Cardiac fibroblast (primary cell): Measurements from ENCODE around the gene GPM6B.

Source experiments
- DNase-seq, 2 donors: peaks; one replicate each; pipeline versions ENCODE4 v3.0.0 to v3.0.0-alpha.2; 2010; ENCODE audit warnings: low read depth in 2 of 2
- H3K4me3 ChIP-seq, 2 donors: replicated peaks in 1 of 2; 1 replicate in 1 of 2; 2 replicates in 1 of 2; pipeline ENCODE4 v1.5.1; 2011; ENCODE audit warnings: low read depth in 2 of 2, low read length in 2 of 2, mild to moderate bottlenecking in 2 of 2, moderate library complexity in 1 of 2
- TF ChIP-seq, protein P1 (sequence below): IDR thresholded peaks from one replicate; pipeline ENCODE4 v1.5.1; 2011; ENCODE audit warnings: low read depth, mild to moderate bottlenecking, low read length, inconsistent platforms

Gene GPM6B

DNA sequence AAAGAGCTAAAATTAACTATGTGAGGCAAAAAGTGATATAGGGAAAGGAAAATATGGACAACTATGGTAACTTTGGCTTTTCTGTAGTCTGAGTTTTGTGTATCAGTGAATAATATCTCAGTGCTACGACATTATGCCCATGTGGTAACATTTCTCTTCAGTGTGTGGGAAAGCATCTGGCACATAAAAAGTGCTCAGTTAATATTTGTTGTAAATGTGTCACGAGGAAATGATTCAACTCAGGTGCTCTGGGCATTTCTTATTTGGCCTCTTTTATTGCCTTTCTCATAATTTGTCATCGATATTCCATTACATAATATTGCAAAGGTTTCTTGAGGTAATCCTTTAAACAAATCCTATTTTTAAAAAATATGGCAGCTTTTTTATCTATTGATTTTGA, 64.8 kb downstream of the GPM6B start:
- no peak for DNase-seq
- TF ChIP-seq, protein P1, sequence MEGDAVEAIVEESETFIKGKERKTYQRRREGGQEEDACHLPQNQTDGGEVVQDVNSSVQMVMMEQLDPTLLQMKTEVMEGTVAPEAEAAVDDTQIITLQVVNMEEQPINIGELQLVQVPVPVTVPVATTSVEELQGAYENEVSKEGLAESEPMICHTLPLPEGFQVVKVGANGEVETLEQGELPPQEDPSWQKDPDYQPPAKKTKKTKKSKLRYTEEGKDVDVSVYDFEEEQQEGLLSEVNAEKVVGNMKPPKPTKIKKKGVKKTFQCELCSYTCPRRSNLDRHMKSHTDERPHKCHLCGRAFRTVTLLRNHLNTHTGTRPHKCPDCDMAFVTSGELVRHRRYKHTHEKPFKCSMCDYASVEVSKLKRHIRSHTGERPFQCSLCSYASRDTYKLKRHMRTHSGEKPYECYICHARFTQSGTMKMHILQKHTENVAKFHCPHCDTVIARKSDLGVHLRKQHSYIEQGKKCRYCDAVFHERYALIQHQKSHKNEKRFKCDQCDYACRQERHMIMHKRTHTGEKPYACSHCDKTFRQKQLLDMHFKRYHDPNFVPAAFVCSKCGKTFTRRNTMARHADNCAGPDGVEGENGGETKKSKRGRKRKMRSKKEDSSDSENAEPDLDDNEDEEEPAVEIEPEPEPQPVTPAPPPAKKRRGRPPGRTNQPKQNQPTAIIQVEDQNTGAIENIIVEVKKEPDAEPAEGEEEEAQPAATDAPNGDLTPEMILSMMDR = no peak

DNA sequence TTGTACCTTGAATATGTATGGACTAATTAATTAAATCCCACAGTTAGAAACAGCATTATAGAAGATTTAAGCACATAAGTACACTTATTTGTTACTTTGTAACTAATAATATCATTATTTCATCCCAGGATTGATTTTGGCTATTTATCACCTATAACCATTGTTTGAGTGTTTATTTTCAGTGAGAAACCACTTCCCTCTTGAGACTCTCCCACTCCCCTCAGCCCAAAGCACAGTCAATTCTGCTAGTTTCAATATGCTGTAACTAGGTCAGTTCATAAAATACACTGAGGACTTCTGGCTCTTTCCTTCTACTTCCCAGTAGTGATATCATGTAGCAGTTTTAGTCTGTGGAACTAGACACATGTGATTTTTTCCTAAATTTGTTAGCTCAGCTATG, 66.1 kb downstream of the GPM6B start:
- no peak for DNase-seq
- H3K4me3 ChIP-seq = no peak overlapping the region
- TF ChIP-seq, protein P1 = no peak

More for the DNA sequence above, 64.8 kb downstream of the GPM6B start:
- H3K4me3 ChIP-seq = no peak overlapping the region

DNA sequence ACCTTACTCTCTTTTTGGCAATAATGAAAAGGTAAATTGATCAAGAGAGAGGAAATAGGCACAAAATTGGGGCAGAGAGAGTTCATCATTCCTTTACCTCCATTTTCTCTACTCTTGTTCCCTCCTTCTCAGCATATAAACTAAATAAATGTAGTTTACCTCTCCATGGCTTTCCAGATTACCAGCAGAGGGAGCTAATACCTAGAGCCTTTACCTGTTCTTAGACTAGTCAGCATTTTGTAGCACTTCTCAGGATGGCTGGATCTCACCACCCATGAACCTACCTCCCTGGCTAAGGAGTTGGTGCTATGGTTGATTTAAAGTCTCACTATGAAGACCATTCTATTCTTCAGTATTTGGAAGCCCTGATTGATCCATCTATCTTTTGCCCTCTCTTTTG, 66.7 kb downstream of the GPM6B start:
- peak; percentile 63 to 67 for DNase-seq
- no peak overlapping the region for H3K4me3 ChIP-seq
- TF ChIP-seq, protein P1 = peak; percentile 43

DNA sequence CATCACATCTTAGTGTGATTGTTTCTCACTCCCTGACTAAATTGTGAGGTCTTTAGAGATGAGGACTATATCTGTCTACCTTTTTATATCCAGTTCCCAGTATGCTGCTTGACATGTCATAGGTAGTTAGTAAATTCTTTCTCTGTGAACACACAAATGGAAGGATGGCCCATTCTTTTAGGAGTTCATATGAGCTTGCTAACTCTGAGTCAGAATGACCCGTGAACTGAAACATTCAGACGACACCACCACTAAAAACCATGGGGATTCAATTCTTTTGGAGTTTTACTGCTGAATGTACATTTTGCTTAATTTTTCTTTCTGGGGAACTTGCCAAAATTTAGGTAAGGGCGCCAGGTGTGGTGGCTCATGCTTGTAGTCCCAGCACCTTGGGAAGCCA, 68.4 kb downstream of the GPM6B start:
- DNase-seq = peak in 1 of 2 donors; percentile 39
- no peak overlapping the region for H3K4me3 ChIP-seq
- TF ChIP-seq, protein P1 = no peak

DNA sequence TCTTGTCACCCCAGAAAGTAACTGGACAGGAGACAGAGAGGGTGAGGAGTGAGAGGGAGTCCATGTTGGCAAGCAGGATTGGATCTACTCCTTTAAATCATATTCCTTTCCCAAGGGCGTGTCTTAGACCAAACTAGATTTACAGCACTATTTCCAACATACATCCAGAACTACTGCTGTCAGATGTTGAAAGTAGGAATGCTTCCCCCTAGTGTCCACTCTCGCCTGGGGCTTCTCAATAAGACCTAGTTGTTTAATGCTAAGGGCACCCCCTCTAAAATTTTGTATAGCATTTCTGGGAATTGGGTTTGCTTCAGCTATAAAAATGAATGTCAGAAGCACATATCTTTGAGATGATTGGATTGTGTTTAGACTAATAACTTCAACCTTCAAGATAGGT, 69.1 kb downstream of the GPM6B start:
- no peak overlapping the region for H3K4me3 ChIP-seq
- peak in 1 of 2 donors; percentile 78 for DNase-seq
- TF ChIP-seq, protein P1 = peak; percentile 52

DNA sequence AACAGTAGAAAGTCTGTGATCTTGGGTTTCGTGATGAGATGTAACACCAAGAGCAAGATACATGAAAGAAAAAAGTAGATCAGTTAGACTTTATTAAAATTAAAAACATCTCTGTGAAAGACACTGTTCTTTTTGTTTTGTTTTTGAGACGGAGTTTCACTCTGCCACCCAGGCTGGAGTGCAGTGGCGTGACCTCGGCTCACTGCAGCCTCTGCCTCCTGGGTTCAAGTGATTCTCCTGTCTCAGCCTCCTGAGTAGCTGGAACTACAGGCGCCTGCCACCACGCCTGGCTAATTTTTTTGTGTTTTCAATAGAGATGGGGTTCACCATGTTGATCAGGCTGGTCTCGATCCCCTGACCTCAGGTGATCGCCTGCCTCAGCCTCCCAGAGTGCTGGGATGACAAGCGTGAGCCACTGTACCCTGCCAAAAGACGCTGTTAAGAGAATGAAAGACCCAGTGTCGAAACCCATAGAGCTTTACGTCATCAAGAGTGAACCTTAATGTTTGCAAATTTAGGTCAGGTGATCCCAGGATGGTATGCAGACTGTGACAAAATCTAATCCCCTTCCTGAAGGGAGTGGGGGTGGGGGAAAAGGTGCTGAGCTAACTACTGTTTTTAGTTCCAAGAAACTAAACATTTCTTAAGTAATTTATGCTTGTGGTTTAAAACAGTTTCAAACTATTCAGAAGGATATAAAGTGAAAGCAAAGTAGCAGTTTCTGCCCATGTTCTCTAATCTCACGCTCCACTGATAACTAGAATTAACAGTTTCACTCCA, 74.3 kb downstream of the GPM6B start:
- no peak overlapping the region for H3K4me3 ChIP-seq
- TF ChIP-seq, protein P1 = no peak
- peak in 1 of 2 donors; percentile 14 for DNase-seq
